Middle frontal gyrus (tissue), 1 donor: ENCODE results near the gene HNF1A.

Source experiments
- DNase-seq: peaks from one replicate; pipeline ENCODE4 v3.0.0-alpha.2; 2015; ENCODE audit warnings: low spot score; ENCODE audit errors: extremely low spot score

Gene HNF1A

DNA sequence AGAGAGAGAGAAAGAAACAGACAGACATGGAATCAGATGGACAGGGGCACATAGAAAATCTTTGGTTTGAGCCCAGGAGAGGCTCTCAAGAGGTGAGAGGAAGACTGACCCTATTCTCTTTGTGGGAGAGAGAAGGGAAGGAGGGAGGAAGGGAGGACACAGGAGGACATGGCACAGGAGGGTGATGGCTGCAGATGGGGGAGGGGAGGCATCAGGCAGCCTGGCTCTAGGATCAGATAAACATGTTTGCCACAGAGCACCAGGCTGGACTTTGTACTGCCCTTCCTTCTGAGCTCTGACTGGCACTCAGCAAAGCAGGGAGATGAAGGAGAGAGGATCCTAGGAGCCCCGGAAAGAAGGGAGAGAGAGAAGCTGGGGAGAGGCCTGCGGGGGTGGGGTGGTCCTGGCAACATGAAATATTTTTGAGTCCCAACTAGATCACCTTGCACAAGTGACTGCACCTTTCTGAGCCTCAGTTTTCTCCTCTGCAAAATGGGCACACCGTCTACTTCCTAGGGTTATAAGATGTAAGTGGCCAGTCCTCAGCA is 6.1 kb downstream of the HNF1A start:
- no peak for DNase-seq

DNA sequence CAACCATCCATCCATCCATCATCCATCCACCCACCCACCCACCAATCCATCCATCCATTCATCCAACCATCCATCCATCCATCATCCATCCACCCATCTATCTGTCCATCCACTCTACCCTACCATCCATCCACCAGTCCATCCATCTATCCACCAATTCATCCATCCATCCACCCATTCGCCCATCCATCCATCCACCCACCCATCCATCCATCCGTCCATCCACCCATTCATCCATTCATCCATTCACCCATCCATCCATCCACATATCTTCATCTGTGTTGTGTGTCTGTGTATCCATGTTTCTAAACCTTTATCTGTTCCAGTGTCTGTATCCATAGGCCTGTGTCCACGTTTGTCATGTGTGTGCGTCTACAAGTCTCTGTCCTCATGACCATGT is 9.9 kb downstream of the HNF1A start:
- no peak for DNase-seq

DNA sequence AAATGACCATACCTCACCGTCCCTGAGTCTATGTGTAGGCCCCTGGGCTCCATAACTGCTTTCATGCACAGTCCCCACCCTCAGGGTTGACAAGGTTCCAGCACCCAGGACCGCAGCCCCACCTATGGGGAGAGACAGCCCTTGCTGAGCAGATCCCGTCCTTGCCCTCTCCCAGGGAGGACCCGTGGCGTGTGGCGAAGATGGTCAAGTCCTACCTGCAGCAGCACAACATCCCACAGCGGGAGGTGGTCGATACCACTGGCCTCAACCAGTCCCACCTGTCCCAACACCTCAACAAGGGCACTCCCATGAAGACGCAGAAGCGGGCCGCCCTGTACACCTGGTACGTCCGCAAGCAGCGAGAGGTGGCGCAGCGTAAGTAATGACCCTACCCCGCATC is 10.3 kb downstream of the HNF1A start:
- DNase-seq = no peak

DNA sequence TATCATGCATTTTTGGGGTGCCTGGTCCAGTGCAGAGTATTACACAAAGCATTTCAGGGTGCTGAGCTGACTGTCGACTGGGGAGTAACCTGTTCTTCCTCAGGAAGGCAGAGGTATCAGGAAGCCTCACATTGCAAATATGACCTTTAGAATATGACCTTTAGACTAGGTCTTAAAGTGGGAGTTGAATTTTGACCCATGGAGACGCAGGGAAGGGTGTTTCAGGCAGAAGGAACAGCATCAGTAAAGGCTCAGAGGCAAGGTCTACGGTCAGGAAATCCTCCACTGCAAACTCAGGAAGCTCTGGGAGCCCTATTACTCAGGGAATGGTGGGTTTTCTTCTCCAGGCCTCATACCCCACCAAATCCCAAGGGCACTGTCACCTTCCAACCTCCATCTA is 11.3 kb downstream of the HNF1A start:
- no peak for DNase-seq

DNA sequence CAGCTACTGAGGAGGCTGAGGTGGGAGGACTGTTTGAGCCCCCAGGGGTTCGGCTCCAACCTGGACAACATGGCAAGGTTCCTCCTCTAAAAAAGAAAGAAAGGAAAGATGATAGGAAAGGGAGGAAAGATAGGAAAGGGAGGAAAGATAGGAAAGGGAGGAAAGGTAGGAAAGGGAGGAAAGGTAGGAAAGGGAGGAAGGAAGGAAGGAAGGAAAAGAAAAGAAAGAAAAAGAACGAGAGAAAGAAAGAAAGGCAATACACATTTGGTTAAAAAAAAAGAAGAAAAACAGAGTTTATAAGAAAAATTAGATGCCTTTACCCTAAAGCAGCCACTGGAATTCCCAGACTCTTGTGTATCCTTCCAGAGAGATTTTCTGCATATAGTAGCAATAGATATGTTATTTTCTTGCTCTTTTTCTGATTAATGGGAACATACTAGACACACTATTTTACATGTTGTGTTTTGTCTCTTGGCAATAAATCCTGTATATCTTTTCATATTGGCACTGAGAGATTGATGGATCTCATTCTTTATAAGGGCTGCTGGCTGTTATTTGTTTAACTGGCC is 12.2 kb downstream of the HNF1A start:
- DNase-seq = no peak

DNA sequence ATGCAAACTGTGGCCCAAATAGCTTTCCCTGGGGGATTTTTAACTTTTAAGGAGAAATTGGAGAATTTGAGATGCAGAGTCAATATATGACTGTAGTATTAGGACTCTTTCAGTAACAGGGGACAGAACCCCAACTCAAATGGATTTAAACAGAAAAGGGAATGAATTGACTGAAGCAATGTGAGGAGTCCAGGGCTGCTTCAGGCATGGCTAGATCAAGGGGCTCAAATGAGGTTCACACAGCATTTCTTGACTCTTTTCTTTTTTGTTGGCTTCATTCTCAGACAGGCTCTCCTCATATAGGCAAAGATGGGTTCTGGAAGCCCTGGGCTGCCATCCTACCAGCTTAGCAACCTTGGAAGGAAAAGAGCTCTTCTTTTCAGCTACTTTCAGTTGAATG is 13.6 kb downstream of the HNF1A start:
- no peak for DNase-seq

DNA sequence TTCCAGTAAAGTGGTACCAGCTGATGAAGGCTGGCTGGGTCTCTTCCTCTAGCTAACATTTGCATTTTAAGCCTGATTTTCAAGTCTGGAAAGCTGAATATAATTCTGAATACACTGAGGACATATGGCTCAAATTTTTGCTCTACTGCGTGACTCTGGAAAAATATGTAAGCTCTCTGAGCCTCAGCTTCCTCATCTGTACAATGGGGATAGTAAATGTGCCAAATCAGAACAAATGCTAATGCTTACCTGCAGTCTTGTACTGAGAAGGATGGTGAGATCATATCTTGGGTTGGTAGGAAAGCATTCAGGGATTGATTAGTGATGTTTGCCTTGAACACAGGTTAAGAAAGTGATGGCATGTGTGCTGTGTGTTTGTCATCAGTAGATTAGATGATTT is 14.6 kb downstream of the HNF1A start:
- DNase-seq = no peak

DNA sequence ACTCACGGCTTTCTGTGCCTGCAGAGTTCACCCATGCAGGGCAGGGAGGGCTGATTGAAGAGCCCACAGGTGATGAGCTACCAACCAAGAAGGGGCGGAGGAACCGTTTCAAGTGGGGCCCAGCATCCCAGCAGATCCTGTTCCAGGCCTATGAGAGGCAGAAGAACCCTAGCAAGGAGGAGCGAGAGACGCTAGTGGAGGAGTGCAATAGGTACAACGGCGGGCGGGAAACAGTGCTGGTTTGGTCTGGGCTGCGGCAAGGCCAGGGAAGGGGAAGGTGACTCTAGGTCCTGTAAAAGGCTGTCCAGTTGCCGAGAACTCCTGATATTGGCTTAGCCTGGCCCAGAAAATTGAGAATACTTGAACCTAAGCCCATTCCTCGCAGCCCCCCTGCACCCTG is 15.2 kb downstream of the HNF1A start:
- DNase-seq = no peak

DNA sequence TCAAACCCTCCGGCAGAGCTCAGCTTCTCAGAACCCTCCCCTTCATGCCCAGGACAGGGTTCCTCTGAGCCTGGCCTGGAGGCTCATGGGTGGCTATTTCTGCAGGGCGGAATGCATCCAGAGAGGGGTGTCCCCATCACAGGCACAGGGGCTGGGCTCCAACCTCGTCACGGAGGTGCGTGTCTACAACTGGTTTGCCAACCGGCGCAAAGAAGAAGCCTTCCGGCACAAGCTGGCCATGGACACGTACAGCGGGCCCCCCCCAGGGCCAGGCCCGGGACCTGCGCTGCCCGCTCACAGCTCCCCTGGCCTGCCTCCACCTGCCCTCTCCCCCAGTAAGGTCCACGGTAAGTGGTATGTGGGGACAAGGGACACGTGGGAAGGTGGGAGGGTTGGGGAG is 15.7 kb downstream of the HNF1A start:
- no peak for DNase-seq

DNA sequence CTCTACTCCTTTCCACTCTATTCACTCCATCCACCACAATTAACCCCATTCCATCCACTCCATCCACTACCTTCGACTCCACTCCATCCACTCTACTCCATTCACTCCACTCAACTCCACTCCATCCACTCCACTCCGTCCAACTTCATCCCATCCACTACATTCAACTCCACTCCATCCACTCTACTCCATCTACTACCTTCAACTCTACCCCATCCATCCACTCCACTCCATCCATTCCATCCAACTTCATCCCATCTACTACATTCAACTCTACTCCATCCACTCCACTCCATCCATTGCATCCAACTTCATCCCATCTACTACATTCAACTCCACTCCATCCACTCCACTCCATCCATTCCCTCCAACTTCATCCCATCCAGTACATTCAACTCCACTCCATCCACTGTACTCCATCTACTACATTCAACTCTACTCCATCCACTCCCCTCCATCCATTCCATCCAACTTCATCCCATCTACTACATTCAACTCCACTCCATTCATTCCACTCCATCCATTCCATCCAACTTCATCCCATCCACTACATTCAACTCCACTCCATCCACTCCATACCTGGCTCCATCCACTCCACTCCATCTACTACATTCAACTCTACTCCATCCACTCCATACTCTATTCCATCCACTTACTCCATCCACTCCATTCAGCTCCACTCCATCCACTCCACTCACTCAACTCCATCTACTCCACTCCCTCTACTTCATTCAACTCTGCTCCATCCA is 16.4 kb downstream of the HNF1A start:
- DNase-seq = no peak

DNA sequence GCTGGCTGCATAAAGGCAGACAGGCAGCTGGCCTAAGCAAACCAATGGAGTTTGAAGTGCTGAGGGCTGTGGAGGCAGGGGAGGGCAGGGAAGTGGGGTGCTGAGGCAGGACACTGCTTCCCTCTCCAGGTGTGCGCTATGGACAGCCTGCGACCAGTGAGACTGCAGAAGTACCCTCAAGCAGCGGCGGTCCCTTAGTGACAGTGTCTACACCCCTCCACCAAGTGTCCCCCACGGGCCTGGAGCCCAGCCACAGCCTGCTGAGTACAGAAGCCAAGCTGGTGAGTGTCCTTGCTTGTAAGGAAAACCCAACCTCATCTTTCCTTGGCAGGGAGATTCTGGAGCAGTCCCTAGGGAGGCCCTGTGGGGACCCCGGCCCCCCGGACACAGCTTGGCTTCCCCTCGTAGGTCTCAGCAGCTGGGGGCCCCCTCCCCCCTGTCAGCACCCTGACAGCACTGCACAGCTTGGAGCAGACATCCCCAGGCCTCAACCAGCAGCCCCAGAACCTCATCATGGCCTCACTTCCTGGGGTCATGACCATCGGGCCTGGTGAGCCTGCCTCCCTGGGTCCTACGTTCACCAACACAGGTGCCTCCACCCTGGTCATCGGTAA is 17.9 kb downstream of the HNF1A start:
- no peak for DNase-seq

DNA sequence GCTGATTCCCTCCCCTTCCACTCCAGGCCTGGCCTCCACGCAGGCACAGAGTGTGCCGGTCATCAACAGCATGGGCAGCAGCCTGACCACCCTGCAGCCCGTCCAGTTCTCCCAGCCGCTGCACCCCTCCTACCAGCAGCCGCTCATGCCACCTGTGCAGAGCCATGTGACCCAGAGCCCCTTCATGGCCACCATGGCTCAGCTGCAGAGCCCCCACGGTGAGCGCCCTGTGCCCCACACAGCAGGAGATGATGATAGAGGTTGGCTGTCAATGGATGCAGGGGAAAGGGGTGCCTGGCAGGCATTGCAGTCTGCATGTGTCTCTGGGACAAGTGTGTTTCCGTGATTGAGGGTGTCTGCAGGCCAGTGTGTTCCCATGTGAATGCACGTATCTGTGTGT is 19.1 kb downstream of the HNF1A start:
- DNase-seq = no peak

DNA sequence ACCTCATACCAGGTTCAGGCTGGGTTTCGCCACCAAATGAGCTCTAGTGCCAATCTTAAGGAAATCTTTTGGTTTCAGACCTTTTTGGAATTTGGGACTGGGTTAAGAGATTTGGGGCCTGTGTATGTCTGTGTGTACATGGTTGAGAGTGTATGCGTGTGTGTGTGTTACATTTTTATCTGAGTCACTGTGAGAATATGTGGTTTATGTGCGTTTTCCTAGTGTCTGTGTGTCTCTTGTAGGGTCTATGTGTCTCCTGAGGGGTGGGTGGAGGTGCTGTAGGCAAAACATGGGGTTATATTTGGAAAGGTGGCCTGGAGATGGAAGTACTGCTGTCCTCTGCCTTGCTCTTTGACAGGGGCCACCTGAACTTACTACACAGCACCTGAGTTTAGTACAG is 20.1 kb downstream of the HNF1A start:
- no peak for DNase-seq

DNA sequence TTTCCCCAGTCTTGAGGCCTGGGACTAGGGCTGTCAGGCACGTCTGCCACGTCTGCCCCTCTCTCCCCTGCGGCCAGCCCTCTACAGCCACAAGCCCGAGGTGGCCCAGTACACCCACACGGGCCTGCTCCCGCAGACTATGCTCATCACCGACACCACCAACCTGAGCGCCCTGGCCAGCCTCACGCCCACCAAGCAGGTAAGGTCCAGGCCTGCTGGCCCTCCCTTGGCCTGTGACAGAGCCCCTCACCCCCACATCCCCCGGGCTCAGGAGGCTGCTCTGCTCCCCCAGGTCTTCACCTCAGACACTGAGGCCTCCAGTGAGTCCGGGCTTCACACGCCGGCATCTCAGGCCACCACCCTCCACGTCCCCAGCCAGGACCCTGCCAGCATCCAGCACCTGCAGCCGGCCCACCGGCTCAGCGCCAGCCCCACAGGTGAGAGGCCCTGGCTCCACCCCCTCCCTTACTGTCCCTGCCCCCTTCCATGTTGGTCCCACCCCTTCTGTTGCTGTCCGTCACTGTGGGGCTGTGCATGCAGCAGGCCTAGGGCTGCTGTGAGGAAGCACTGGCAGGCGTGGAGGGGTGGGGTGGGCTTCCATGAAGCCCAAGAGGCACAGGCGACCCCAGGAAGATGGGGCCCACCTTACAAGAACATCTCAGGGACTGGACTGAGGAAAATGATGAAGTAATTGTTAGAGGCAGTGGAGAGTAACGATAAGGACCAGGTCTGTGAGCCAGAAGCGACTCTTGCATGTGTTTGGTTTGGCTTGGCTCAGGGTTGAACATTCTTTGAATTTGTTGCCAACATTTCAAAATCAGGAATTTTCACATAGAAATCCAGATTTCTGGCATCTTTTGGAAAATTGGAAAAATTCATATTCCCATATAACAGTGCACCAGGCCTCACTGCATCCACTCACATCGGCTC is 21.1 kb downstream of the HNF1A start:
- DNase-seq = no peak

DNA sequence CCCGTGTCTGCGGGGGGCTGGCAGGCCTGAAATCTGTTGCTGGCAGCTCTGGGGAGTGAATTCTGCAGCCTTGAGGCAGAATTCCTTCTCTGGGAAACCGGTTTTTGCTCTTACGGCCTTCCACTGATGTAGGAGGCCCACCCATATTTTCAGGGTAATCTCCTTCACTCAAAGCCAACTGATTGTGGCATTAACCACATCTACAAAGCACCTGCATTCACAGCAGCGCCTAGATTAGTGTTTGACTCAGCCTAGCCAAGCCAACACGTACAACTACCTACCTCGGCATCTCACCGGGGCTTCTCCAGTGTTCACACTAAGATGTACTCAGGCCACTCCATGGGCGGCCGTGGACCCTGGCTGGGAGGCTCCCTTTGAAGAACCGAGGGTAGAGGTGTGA is 22.2 kb downstream of the HNF1A start:
- DNase-seq = no peak

DNA sequence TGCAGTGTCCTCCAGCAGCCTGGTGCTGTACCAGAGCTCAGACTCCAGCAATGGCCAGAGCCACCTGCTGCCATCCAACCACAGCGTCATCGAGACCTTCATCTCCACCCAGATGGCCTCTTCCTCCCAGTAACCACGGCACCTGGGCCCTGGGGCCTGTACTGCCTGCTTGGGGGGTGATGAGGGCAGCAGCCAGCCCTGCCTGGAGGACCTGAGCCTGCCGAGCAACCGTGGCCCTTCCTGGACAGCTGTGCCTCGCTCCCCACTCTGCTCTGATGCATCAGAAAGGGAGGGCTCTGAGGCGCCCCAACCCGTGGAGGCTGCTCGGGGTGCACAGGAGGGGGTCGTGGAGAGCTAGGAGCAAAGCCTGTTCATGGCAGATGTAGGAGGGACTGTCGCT is 22.7 kb downstream of the HNF1A start:
- no peak for DNase-seq

DNA sequence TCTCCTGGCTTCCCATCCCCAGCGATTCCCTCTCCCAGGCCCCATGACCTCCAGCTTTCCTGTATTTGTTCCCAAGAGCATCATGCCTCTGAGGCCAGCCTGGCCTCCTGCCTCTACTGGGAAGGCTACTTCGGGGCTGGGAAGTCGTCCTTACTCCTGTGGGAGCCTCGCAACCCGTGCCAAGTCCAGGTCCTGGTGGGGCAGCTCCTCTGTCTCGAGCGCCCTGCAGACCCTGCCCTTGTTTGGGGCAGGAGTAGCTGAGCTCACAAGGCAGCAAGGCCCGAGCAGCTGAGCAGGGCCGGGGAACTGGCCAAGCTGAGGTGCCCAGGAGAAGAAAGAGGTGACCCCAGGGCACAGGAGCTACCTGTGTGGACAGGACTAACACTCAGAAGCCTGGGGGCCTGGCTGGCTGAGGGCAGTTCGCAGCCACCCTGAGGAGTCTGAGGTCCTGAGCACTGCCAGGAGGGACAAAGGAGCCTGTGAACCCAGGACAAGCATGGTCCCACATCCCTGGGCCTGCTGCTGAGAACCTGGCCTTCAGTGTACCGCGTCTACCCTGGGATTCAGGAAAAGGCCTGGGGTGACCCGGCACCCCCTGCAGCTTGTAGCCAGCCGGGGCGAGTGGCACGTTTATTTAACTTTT is 23.6 kb downstream of the HNF1A start:
- no peak for DNase-seq

DNA sequence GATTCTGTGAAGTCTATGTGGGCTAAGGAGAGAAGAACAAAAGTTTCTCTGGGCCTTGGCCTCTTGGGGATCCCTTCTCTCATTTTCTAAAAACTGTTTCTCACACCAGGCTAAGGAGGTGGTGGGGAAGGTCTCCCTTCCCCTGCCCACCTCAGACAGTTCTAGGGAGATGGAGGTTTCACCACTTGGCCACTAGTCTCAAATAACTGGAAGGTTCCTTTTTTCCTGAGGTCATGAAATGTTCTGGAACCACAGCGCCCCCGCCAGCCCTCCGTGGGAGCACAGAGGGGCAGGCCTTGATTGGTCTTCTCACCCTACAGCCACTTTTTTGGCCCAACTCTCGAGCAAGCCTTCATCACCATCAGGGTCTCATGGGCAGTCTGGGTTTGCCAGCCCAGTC is 25.3 kb downstream of the HNF1A start:
- DNase-seq = no peak

DNA sequence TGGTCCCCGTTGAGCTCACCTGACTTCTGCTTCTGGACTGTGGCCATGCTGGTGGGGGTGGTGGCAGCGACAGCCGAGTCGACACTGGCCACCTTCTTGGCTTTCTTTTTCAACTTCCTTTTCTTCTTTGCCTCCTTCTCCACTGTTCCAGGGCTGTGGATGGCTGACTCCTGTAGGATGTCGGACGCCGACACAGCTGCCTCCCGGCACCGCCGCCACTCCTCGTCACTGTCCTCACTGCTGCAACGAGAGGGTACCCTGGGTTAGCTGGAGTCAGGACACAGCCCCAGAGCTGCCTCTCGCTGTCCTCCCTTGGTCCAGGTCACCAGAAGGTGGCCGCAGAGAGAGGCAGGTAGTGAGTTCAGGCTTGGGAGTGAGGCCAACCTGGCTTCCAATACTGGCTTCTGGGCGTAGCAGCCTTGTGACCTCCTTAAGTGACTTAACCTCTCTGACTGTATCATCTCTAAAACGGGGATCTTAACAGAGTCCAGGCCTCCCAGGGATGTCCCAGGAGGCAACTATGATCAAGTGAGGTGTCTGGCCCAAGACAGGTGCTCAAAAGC is 26.0 kb downstream of the HNF1A start:
- no peak for DNase-seq

DNA sequence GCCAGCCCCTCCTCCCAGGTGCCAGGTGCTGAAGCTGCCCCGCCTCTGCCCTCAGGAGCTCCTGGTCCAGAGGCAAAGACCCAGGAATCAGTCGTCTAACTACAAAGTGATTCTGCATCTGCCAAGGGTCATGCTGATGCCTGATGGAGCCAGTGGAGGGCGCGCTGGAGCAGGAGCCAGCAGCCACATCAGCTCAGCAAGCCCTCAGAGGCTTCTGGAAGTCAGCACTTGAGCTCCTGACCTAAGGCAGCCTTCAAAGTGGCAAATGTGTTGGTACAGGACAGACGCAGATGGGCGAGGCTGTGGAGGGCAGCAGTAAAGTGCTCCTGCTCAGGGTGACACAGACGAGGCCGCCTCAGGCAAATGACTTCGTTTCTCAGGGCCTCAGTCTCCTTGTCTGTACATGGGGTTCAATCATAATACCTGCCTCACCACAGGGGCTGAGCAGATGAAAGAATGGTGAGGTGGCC is 27.0 kb downstream of the HNF1A start:
- no peak for DNase-seq
